Panc1 (cell line): ENCODE data around the gene AHCYL1. TPM values are rescaled to one million over a fixed set of nuclear protein-coding genes. Genes with fewer than 3 reads are reported as not detected.

ENCODE experiments used
- ATAC-seq: fragments of 200-7000 bp; cut with Tn5 transposase; 2 replicates; pipeline ENCODE4 v1.9.1; 2020; ENCODE audit warnings: mild to moderate bottlenecking, moderate library complexity
- BruUV-seq: library from RNA; stranded (reverse); fragments of 400-500 nt; replicated peaks from 2 replicates; lab custom pipeline; 2021; lab: Mats Ljungman, UMichigan
- CTCF ChIA-PET: fragments of 300-600 bp; sonication (Branson Sonifier 250); formaldehyde crosslinking; loops from one replicate; lab custom pipeline; 2022; ENCODE audit warnings: antibody characterized with exemption; lab: Charles Lee
- POLR2A ChIA-PET: fragments of 300-600 bp; sonication (Branson Sonifier 250); formaldehyde crosslinking; loops from one replicate; lab custom pipeline; 2022; ENCODE audit warnings: antibody characterized with exemption; lab: Charles Lee
- DNase-seq: peaks from one replicate; pipeline ENCODE4 v3.0.0-alpha.2; 2010; ENCODE audit warnings: low read depth, low spot score
- H3K27ac ChIP-seq: 2 replicates; pipeline ENCODE4 v1.5.1; 2011; ENCODE audit warnings: mild to moderate bottlenecking, low read length, inconsistent platforms
- H3K27me3 ChIP-seq: fragments of 200-500 bp; sonication (Bioruptor generic); 2 replicates; pipeline ENCODE4 v1.6.0; 2014; ENCODE audit warnings: low read length, inconsistent platforms; ENCODE audit not compliant: control insufficient read depth, insufficient read depth
- H3K36me3 ChIP-seq: fragments of 200-500 bp; sonication (Bioruptor generic); 2 replicates; pipeline ENCODE4 v1.5.1; 2014; ENCODE audit warnings: inconsistent platforms, mild to moderate bottlenecking, low read length, moderate library complexity; ENCODE audit not compliant: control insufficient read depth, insufficient read depth
- H3K4me1 ChIP-seq: 2 replicates; pipeline ENCODE4 v1.5.1; 2011; ENCODE audit warnings: inconsistent platforms, mild to moderate bottlenecking, low read length, moderate library complexity; ENCODE audit not compliant: control insufficient read depth, insufficient read depth
- H3K4me3 ChIP-seq, 2 experiments: 2 replicates each; pipeline ENCODE4 v1.5.1; 2011 to 2012; ENCODE audit warnings: low read depth in 2 of 2, low read length in 2 of 2, mild to moderate bottlenecking in 2 of 2, inconsistent platforms in 1 of 2, moderate library complexity in 1 of 2
- H3K9me3 ChIP-seq: fragments of 200-500 bp; sonication (Bioruptor generic); 2 replicates; pipeline ENCODE4 v1.5.1; 2014; ENCODE audit warnings: low read depth, mild to moderate bottlenecking, inconsistent platforms, low read length, moderate library complexity; ENCODE audit not compliant: control insufficient read depth, insufficient read depth
- CTCF ChIP-seq: fragments of 450-650 bp; IDR thresholded peaks from 2 replicates; pipeline ENCODE4 v1.5.1; 2017; ENCODE audit warnings: mild to moderate bottlenecking
- POLR2AphosphoS5 ChIP-seq: IDR thresholded peaks from 2 replicates; pipeline ENCODE4 v1.6.1; 2012; ENCODE audit warnings: mild to moderate bottlenecking, low read depth, low read length, moderate library complexity
- REST ChIP-seq, 2 experiments: IDR thresholded peaks; 2 replicates each; pipeline ENCODE4 v1.6.1; 2011 to 2012; ENCODE audit warnings: low read depth in 2 of 2, control low read depth in 1 of 2, low read length in 1 of 2, mild to moderate bottlenecking in 1 of 2, moderate library complexity in 1 of 2; ENCODE audit not compliant: insufficient read depth in 1 of 2
- SIN3A ChIP-seq: IDR thresholded peaks from 2 replicates; pipeline ENCODE4 v1.6.1; 2012; ENCODE audit warnings: low read depth, mild to moderate bottlenecking, low read length, moderate library complexity, borderline replicate concordance; ENCODE audit not compliant: insufficient read depth
- TCF7L2 ChIP-seq: IDR thresholded peaks from 2 replicates; pipeline ENCODE4 v1.6.1; 2011; ENCODE audit warnings: mild to moderate bottlenecking, low read depth, low read length, inconsistent platforms
- in situ Hi-C: cut with HindIII; loops from 2 replicates; pipeline ENCODE4 v1.10.0; 2016; ENCODE audit warnings: low sequenced_read_pairs, low pct_unique_long_range_greater_than_20kb
- intact Hi-C: fragments of 100-400 bp; cut with micrococcal nuclease; formaldehyde crosslinking; loops from one replicate; pipeline ENCODE4 v1.10.0; 2022; ENCODE audit not compliant: unreplicated experiment
- total RNA-seq: library from RNA; stranded (reverse); gene quantifications from one replicate; pipeline ENCODE4 v1.2.1, GENCODE V29; 2021; ENCODE audit not compliant: unreplicated experiment

AHCYL1 gene
- total RNA-seq, 1 experiment from 2014 or later: 174 TPM

DNA sequence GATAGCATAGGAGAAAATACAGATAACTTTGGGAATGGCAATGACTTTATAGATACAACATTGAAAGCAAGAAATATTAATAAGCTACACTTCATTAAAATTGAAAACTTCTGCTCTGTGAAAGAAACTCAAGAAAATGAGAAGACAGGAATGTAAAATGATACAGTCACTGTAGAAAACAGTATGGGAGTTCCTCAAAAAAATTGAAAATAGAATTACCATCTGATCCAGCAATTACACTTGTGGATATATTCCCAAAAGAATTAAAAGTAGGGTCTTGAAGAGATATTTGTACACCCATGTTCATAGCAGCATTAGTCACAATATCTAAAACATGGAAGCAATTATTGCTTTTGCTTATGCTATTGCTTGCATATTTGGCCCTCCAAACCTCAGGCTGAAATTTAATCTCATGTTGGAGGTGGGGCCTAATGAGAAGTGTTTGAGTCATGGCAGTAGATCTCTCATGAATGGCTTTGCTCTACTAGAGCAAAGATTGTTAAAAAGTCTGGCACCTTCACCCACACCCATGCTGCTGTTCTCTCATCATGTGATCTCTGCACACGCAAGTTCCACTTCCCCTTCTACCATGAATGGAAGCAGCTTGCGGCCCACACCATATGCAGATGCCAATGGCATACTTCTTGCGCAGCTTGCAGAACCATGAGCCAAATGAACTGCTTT is 15.3 kb upstream of the AHCYL1 start:
- Histone ChIP-seq H3K9me3 (no peaks in the 10 kb centered on the region), H3K27me3 (no peaks in the 10 kb centered on the region), H3K27ac (peak overlapping the region; percentile 75; the same call in 1 of the 2 replicates), H3K36me3 (no peaks in the 10 kb centered on the region), H3K4me1 (peaks cover 6% of the 10 kb centered on the region; the same call in 1 of the 2 replicates), H3K4me3 (no peak overlapping the region)
- no TSS peak for BruUV-seq
- in situ Hi-C loops (no loop called here), intact Hi-C loops (no loop called here)
- TF ChIP-seq SIN3A (no peak), TCF7L2 (no peak), POLR2AphosphoS5 (no peak), CTCF (no peak), REST (IDR thresholded peaks at IDR 0.05; ENCODE audit: insufficient read depth in 1 of 2, low read depth in 2 of 2, low read length in 1 of 2) (no peak)
- no peak for DNase-seq
- no peak for ATAC-seq
- ChIA-PET POLR2A (no interaction called here), CTCF (no interaction called here)

DNA sequence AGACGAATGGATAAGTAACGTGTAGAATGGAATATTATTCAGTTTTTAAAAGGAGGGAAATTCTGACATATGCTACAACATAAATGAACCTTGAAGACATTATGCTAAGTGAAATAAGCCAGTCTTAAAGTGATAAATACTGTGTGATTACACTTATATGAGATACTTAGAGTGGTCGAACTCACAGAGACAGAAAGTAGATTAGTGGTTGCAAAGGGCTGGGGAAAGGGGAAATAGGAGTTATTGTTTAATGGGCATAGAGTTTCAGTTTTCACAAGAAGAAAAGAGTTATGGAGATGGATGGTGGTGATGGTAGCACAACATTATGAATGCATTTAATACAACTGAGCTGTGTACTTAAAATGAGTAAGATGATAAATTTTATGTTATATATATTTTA is 14.7 kb upstream of the AHCYL1 start:
- peak overlapping the region; percentile 75; the same call in 1 of the 2 replicates for H3K27ac ChIP-seq
- intact Hi-C loops: no loop called here
- ATAC-seq: no peak
- no peak for DNase-seq
- no peaks in the 10 kb centered on the region for H3K36me3 ChIP-seq
- ChIA-PET POLR2A (no interaction called here), CTCF (interaction anchor here (0.7 kb wide), 1 partner anchor 20 kb away, joined by 3 read pairs; no protein-coding TSS in a partner anchor)
- no peaks in the 10 kb centered on the region for H3K9me3 ChIP-seq
- in situ Hi-C loops: no loop called here
- no peak overlapping the region for H3K4me3 ChIP-seq
- no TSS peak for BruUV-seq
- peaks cover 6% of the 10 kb centered on the region; the same call in 1 of the 2 replicates for H3K4me1 ChIP-seq
- TF ChIP-seq CTCF: no peak
- no peaks in the 10 kb centered on the region for H3K27me3 ChIP-seq
